Endodermal cell (in vitro differentiated cells): Measurements from ENCODE around the gene SLC17A2. TPM values are rescaled to one million over a fixed set of nuclear protein-coding genes. Genes with fewer than 3 reads are reported as not detected.

ENCODE experiments used
- DNase-seq: peaks from one replicate; pipeline ENCODE4 v3.0.0-alpha.2; 2017
- H3K27ac ChIP-seq: 2 replicates; pipeline ENCODE4 v1.5.1; 2013; ENCODE audit warnings: mild to moderate bottlenecking, low read depth, low read length, moderate library complexity
- H3K27me3 ChIP-seq: 2 replicates; pipeline ENCODE4 v1.6.1; 2013; ENCODE audit warnings: mild to moderate bottlenecking, low read length, moderate library complexity; ENCODE audit not compliant: insufficient read depth, control insufficient read depth, poor library complexity, severe bottlenecking
- H3K36me3 ChIP-seq: 2 replicates; pipeline ENCODE4 v1.7.0; 2013; ENCODE audit warnings: mild to moderate bottlenecking, low read length, moderate library complexity; ENCODE audit not compliant: control insufficient read depth, insufficient read depth
- H3K4me1 ChIP-seq: one replicate; pipeline ENCODE4 v1.7.0; 2013; ENCODE audit warnings: low read length; ENCODE audit not compliant: control insufficient read depth, insufficient read depth
- H3K4me3 ChIP-seq: 2 replicates; pipeline ENCODE4 v1.5.1; 2013; ENCODE audit warnings: mild to moderate bottlenecking, low read length, moderate library complexity
- H3K9ac ChIP-seq: 2 replicates; pipeline ENCODE4 v1.6.1; 2013; ENCODE audit warnings: mild to moderate bottlenecking, low read length, moderate library complexity; ENCODE audit not compliant: poor library complexity, severe bottlenecking; ENCODE audit errors: extremely low read depth
- H3K9me3 ChIP-seq: 2 replicates; pipeline ENCODE4 v1.6.1; 2013; ENCODE audit warnings: mild to moderate bottlenecking, low read length, moderate library complexity; ENCODE audit not compliant: control insufficient read depth
- H3K27ac Mint-ChIP-seq: 2 replicates; pipeline ENCODE4 v1.8.0; 2020; ENCODE audit warnings: mixed read lengths
- H3K27me3 Mint-ChIP-seq: 2 replicates; pipeline ENCODE4 v1.8.0; 2021; ENCODE audit warnings: mild to moderate bottlenecking, mixed read lengths; ENCODE audit not compliant: insufficient read depth
- H3K36me3 Mint-ChIP-seq: 2 replicates; pipeline ENCODE4 v1.8.0; 2020; ENCODE audit warnings: low read depth, mixed read lengths
- H3K4me1 Mint-ChIP-seq: 2 replicates; pipeline ENCODE4 v1.8.0; 2020; ENCODE audit warnings: mixed read lengths
- H3K4me3 Mint-ChIP-seq: 2 replicates; pipeline ENCODE4 v1.8.0; 2020; ENCODE audit warnings: mild to moderate bottlenecking, moderate library complexity, mixed read lengths
- H3K9me3 Mint-ChIP-seq: 2 replicates; pipeline ENCODE4 v1.8.0; 2020; ENCODE audit warnings: mild to moderate bottlenecking, mixed read lengths
- WGBS, 2 experiments: methylation state at CpG; one replicate each; pipeline versions ENCODE4 v1.1.5 to v1.1.7; 2013; ENCODE audit warnings: missing lambda C conversion rate in 2 of 2, mixed read lengths in 1 of 2; ENCODE audit not compliant: insufficient coverage in 1 of 2, insufficient read length in 1 of 2; 5-methylcytosine and 5-hydroxymethylcytosine counted together
- total RNA-seq, 2 donors: library from RNA; stranded (reverse); fragmentation: NEBNext Ultra II Directional in 1 of 2; extraction: Animal tissue kit (Norgen Biotek cat#: 25700) in 1 of 2; gene quantifications; 2 replicates in 1 of 2; 3 replicates in 1 of 2; pipeline ENCODE4 v1.2.1, GENCODE V29; 2021
- TF ChIP-seq, protein P1 (sequence below): fragments of 200-600 bp; sonication (generic); conservative IDR thresholded peaks from 2 replicates; pipeline ENCODE4 v1.5.0; 2021; ENCODE audit warnings: antibody characterized with exemption, mild to moderate bottlenecking

The SLC17A2 gene
- total RNA-seq, 2 donors from 2014 or later: not detected

DNA sequence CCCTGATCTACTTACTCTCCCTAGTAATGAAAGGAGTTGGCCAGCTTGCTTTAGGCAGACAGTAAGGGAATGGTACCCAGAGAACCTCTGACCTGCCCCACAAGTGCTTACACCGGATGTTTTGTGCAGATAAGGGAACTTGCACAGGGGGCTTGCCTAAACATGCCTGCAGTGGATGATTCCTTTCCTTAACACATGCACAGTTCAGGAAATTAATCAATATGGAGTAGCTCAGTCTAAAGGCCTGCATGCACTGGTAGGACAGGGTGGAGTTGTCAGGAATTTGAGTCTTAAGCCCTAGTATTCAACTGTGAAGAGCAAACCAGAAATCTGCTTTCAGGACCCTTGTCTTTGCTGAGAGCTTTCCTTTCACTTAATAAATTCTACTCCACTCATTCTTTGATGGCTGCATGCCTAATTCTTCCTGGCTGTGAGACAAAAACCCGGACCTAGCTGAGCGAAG, 28.2 kb upstream of the SLC17A2 start:
- Mint-ChIP-seq H3K9me3 (peaks cover 29% of the 10 kb centered on the region), H3K4me1 (peaks cover 15% of the 10 kb centered on the region), H3K36me3 (no peaks in the 10 kb centered on the region), H3K27me3 (no peaks in the 10 kb centered on the region), H3K4me3 (no peak overlapping the region), H3K27ac (no peak overlapping the region)
- TF ChIP-seq, protein P1, sequence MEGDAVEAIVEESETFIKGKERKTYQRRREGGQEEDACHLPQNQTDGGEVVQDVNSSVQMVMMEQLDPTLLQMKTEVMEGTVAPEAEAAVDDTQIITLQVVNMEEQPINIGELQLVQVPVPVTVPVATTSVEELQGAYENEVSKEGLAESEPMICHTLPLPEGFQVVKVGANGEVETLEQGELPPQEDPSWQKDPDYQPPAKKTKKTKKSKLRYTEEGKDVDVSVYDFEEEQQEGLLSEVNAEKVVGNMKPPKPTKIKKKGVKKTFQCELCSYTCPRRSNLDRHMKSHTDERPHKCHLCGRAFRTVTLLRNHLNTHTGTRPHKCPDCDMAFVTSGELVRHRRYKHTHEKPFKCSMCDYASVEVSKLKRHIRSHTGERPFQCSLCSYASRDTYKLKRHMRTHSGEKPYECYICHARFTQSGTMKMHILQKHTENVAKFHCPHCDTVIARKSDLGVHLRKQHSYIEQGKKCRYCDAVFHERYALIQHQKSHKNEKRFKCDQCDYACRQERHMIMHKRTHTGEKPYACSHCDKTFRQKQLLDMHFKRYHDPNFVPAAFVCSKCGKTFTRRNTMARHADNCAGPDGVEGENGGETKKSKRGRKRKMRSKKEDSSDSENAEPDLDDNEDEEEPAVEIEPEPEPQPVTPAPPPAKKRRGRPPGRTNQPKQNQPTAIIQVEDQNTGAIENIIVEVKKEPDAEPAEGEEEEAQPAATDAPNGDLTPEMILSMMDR: no peak
- no peaks in the 10 kb centered on the region for H3K27me3 ChIP-seq
- H3K36me3 ChIP-seq: no peaks in the 10 kb centered on the region
- no peak overlapping the region for H3K27ac ChIP-seq
- peaks cover 4% of the 10 kb centered on the region for H3K4me1 ChIP-seq
- H3K4me3 ChIP-seq: peak overlapping the region; percentile 60
- 88 to 93% methylated on average over 3 of the region's 3 CpGs for WGBS, 2 experiments
- peaks cover 34% of the 10 kb centered on the region for H3K9me3 ChIP-seq
- DNase-seq: no peak
- H3K9ac ChIP-seq: no peak overlapping the region

DNA sequence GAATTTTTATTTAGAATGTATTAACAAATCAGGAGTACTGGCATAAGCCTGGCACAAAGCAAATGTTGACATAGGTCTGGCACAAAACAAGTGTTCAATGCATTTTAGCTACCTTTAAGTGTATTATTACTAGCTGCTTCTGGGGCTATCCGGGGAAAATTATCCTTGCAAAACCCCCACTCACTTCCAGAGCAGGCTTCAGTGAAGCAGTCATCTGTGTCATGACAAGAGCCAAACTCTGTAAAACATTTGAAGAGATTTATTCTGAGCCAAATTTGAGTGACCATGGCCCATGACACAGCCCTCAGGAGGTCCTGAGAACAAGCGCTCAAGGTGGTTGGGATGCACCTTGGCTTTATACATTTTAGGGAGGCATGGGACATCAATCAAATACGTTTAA, 25.7 kb upstream of the SLC17A2 start:
- Histone ChIP-seq H3K4me3 (no peak overlapping the region), H3K9me3 (peaks cover 34% of the 10 kb centered on the region), H3K9ac (no peak overlapping the region), H3K36me3 (no peaks in the 10 kb centered on the region), H3K27me3 (no peaks in the 10 kb centered on the region), H3K27ac (no peak overlapping the region), H3K4me1 (no peaks in the 10 kb centered on the region)
- no peaks in the 10 kb centered on the region for H3K36me3 Mint-ChIP-seq
- WGBS, 2 experiments: 82 to 90% methylated on average over 2 to 3 of the region's 3 CpGs
- no peak overlapping the region for H3K4me3 Mint-ChIP-seq
- H3K27ac Mint-ChIP-seq: no peak overlapping the region
- H3K9me3 Mint-ChIP-seq: peaks cover 29% of the 10 kb centered on the region
- TF ChIP-seq, protein P1: no peak
- no peaks in the 10 kb centered on the region for H3K4me1 Mint-ChIP-seq
- no peak for DNase-seq
- no peaks in the 10 kb centered on the region for H3K27me3 Mint-ChIP-seq

DNA sequence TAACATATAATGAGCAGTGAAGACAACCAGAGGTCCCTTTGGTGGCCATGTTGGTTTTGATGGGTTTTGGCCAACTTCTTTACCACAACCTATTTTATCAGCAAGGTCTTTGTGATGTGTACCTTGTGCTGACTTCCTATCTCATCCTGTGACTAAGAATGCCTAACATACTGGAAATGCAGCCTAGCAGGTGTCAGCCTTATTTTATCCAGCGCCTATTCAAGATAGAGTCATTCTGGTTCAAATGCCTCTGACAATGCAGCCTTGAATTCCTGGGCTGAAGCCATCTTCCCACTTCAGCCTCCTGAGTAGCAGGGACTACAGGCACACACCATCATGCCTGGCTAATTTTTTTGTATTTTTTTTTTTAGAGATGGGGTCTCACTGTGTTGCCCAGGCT, 24.3 kb upstream of the SLC17A2 start:
- TF ChIP-seq, protein P1: no peak
- H3K27me3 Mint-ChIP-seq: no peaks in the 10 kb centered on the region

More for the DNA sequence above, 24.3 kb upstream of the SLC17A2 start:
- DNase-seq: no peak
- 0% methylated on average over 1 of the region's 1 CpG; no CpG with 5 or more reads in 1 of the 2 experiments for WGBS, 2 experiments
- H3K9me3 Mint-ChIP-seq: peaks cover 19% of the 10 kb centered on the region
- H3K4me3 Mint-ChIP-seq: no peak overlapping the region
- Histone ChIP-seq H3K36me3 (no peaks in the 10 kb centered on the region), H3K4me3 (no peak overlapping the region), H3K9me3 (peaks cover 22% of the 10 kb centered on the region), H3K4me1 (no peaks in the 10 kb centered on the region), H3K9ac (no peak overlapping the region), H3K27me3 (no peaks in the 10 kb centered on the region), H3K27ac (no peak overlapping the region)
- H3K27ac Mint-ChIP-seq: no peak overlapping the region
- no peaks in the 10 kb centered on the region for H3K4me1 Mint-ChIP-seq
- H3K36me3 Mint-ChIP-seq: no peaks in the 10 kb centered on the region
